Coronary artery (tissue), 2 donors: Measurements from ENCODE around the gene PCNT.

ENCODE experiments used
- DNase-seq: peaks from one replicate; pipeline ENCODE4 v3.0.0-alpha.2; 2017; ENCODE audit warnings: low spot score
- H3K27ac ChIP-seq, 2 donors: fragments of 200-600 bp; sonication (generic); one replicate each; pipeline ENCODE4 v1.5.1; 2016 to 2019
- H3K4me3 ChIP-seq: fragments of 200-600 bp; sonication (generic); 2 replicates; pipeline ENCODE4 v1.5.1; 2016; ENCODE audit warnings: mild to moderate bottlenecking, moderate library complexity
- TF ChIP-seq, protein P1 (sequence below): fragments of 200-600 bp; sonication (generic); IDR thresholded peaks from one replicate; pipeline ENCODE4 v1.5.1; 2019; ENCODE audit warnings: antibody characterized with exemption

The PCNT gene

DNA sequence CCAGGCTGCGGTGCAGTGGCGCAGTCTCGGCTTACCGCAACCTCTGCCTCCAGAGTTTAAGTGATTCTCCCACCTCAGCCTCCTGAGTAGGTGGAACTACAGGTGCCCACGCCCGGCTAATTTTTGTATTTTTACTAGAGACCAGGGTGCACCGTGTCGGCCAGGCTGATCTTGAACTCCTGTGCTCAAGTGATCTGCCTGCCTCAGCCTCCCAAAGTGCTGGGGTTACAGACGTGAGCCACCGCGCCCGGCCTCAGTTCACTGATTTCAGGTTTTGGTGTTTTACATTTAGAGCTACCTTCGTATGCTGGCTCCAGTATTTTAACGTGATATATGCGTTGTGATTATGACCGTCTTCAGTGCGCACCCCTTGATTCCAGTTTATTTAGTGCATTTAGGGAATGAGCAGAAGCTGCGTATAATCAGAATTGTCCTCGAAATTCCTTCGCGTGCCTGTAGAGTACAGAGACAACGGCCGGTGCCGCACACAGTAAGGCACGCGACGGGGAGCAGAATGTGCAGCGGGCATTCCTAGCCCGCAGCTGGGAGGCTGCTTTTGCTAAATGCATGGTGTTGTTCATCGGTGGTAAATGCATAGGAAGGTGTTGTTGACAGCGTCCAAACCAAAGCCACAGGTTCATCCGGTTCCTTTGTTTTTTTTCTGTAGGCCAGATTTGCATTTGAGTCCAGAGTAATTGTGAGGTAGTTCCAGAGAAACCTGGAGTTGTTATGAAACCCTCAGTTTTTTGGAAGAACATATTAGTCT is 85.9 kb downstream of the PCNT start:
- DNase-seq = no peak
- TF ChIP-seq, protein P1, sequence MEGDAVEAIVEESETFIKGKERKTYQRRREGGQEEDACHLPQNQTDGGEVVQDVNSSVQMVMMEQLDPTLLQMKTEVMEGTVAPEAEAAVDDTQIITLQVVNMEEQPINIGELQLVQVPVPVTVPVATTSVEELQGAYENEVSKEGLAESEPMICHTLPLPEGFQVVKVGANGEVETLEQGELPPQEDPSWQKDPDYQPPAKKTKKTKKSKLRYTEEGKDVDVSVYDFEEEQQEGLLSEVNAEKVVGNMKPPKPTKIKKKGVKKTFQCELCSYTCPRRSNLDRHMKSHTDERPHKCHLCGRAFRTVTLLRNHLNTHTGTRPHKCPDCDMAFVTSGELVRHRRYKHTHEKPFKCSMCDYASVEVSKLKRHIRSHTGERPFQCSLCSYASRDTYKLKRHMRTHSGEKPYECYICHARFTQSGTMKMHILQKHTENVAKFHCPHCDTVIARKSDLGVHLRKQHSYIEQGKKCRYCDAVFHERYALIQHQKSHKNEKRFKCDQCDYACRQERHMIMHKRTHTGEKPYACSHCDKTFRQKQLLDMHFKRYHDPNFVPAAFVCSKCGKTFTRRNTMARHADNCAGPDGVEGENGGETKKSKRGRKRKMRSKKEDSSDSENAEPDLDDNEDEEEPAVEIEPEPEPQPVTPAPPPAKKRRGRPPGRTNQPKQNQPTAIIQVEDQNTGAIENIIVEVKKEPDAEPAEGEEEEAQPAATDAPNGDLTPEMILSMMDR = no peak
- Histone ChIP-seq H3K27ac (no peak overlapping the region), H3K4me3 (no peak overlapping the region)

DNA sequence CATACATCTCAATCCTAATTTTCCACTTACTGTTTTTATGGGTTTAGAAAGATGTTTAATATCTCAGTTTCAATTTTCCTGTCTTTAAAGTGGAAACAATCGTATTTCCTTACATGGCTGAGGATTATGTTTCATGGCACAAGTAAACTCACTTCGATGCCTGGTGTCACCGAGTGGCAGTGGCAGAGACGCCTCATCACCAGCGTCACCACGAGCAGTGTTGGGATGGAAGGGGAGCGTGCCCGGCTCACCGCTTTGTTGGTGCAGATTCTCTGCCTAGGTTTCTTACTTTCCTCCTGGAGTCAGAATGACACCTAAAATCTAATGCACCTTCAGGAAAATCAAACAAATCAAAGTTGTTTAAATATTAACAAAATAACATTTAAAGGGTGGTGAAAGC is 86.6 kb downstream of the PCNT start:
- DNase-seq = no peak
- TF ChIP-seq, protein P1 = no peak
- Histone ChIP-seq H3K4me3 (no peak overlapping the region), H3K27ac (no peak overlapping the region)

DNA sequence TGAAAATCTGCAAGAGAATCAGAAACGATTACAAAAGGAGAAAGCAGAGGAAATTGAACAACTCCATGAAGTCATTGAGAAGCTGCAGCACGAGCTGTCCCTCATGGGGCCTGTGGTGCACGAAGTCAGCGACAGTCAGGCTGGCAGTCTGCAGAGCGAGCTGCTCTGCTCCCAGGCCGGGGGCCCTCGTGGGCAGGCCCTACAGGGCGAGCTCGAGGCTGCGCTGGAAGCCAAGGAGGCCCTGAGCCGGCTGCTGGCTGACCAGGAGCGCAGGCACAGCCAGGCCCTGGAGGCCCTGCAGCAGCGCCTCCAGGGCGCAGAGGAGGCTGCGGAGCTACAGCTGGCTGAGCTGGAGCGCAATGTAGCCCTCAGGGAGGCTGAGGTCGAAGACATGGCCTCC is 87.3 kb downstream of the PCNT start:
- Histone ChIP-seq H3K4me3 (no peak overlapping the region), H3K27ac (no peak overlapping the region)
- no peak for DNase-seq
- TF ChIP-seq, protein P1 = no peak

DNA sequence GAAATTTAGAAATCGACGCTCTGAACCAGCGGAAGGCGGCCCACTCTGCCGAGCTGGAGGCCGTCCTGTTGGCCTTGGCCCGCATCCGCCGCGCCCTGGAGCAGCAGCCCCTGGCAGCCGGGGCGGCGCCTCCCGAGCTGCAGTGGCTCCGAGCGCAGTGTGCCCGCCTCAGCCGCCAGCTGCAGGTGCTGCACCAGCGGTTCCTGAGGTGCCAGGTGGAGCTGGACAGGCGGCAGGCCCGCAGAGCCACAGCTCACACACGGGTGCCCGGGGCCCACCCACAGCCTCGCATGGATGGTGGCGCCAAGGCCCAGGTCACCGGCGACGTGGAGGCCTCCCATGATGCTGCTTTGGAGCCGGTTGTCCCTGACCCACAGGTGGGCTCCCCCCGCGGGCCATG is 87.7 kb downstream of the PCNT start:
- TF ChIP-seq, protein P1 = no peak
- Histone ChIP-seq H3K27ac (no peak overlapping the region), H3K4me3 (no peak overlapping the region)
- no peak for DNase-seq

DNA sequence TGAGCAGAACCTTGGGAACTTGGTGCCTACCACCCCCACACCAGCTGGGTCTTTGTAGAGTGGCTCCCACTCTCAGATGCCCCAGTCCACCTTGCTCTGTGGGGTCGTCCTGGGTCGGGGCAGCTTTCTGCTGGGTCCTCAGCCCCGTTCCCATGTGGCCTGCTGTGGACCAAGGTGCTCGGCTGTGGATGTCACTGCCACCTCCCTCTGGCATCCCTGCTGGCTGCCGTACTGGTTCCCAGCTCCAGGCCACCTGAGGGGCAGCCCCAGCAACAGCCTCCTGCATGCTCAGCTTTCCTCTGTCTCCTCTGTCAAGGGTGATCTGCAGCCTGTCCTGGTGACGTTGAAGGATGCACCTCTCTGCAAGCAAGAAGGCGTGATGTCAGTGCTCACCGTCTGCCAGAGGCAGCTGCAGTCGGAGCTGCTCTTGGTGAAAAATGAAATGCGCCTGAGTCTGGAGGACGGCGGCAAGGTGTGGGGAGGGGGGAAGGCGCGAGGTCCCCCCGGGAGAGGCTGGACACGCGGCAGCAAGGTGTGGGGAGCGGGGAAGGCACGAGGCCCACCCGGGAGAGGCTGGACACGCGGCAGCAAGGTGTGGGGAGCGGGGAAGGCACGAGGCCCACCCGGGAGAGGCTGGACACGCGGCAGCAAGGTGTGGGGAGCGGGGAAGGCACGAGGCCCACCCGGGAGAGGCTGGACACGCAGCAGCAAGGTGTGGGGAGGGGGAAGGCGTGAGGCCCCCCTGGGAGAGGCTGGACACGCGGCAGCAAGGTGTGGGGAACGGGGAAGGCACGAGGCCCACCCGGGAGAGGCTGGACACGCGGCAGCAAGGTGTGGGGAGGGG is 88.8 kb downstream of the PCNT start:
- Histone ChIP-seq H3K4me3 (no peak overlapping the region), H3K27ac (no peak overlapping the region)
- TF ChIP-seq, protein P1 = no peak
- DNase-seq = no peak

DNA sequence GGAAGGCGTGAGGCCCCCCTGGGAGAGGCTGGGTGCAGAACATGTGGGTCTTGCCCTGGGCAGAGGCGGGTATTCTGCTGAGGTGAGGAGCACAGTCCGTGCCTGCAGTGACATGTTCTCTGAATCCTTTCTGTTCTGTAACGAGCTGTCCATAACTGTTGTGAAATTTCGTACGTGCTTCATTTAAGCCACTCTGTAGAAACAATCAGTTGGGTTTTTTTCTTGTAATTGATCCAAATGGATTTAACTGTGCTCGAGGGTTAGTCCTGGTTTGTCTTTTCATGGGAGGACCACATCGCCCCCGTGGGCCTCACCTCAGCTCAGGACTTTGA is 89.4 kb downstream of the PCNT start:
- DNase-seq = no peak
- no peak overlapping the region for H3K27ac ChIP-seq
- H3K4me3 ChIP-seq = no peak overlapping the region
- TF ChIP-seq, protein P1 = no peak

DNA sequence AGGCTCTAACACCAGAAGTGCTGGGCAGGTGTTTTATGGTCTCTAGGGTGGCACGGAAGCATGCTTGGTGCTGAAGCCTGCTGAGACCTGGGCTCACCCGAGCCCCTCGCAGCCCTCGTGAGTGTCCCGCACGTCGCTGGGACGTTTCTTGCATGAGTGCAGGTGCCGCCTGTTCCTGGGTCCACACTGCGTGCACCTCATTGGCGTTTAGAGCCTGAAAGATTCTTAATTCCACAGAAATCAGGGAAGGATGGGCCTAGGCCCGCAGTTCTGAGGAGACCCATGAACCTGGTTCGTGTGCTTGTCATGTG is 91.0 kb downstream of the PCNT start:
- Histone ChIP-seq H3K4me3 (no peak overlapping the region), H3K27ac (no peak overlapping the region)
- TF ChIP-seq, protein P1 = no peak
- DNase-seq = no peak
